Kidney epithelial cell (primary cell): ENCODE results near the gene STK32B. TPM values are rescaled to one million over a fixed set of nuclear protein-coding genes. Genes with fewer than 3 reads are reported as not detected.

Source experiments
- DNase-seq: peaks from one replicate; pipeline ENCODE4 v3.0.0-alpha.2; 2010; ENCODE audit warnings: low read depth
- H3K27me3 ChIP-seq: 2 replicates; pipeline ENCODE4 v1.6.0; 2011; ENCODE audit warnings: low read length; ENCODE audit not compliant: control insufficient read depth, insufficient read depth
- H3K36me3 ChIP-seq: 2 replicates; pipeline ENCODE4 v1.5.1; 2011; ENCODE audit warnings: low read length; ENCODE audit not compliant: control insufficient read depth, insufficient read depth
- H3K4me3 ChIP-seq: 2 replicates; pipeline ENCODE4 v1.5.1; 2011; ENCODE audit warnings: low read depth, mild to moderate bottlenecking, control low read depth, low read length
- total RNA-seq: library from RNA; depleted of rRNA; stranded (reverse); fragments of >200 nt; gene quantifications from 2 replicates; pipeline ENCODE4 v1.2.3, GENCODE V29; 2015
- TF ChIP-seq, protein P1 (sequence below): IDR thresholded peaks from 2 replicates; pipeline ENCODE4 v1.5.1; 2011; ENCODE audit warnings: mild to moderate bottlenecking, moderate library complexity, low read length, control low read depth, inconsistent platforms; ENCODE audit not compliant: insufficient read depth, poor library complexity, severe bottlenecking

STK32B gene
- total RNA-seq, 1 donor from 2014 or later, result 3.6 TPM

GRCh38 chr4:5257086-5257485, 205.8 kb downstream of the STK32B start:
- H3K36me3 ChIP-seq, result no peaks in the 10 kb centered on the region
- H3K4me3 ChIP-seq, result no peak overlapping the region
- no peaks in the 10 kb centered on the region for H3K27me3 ChIP-seq
- TF ChIP-seq, protein P1, sequence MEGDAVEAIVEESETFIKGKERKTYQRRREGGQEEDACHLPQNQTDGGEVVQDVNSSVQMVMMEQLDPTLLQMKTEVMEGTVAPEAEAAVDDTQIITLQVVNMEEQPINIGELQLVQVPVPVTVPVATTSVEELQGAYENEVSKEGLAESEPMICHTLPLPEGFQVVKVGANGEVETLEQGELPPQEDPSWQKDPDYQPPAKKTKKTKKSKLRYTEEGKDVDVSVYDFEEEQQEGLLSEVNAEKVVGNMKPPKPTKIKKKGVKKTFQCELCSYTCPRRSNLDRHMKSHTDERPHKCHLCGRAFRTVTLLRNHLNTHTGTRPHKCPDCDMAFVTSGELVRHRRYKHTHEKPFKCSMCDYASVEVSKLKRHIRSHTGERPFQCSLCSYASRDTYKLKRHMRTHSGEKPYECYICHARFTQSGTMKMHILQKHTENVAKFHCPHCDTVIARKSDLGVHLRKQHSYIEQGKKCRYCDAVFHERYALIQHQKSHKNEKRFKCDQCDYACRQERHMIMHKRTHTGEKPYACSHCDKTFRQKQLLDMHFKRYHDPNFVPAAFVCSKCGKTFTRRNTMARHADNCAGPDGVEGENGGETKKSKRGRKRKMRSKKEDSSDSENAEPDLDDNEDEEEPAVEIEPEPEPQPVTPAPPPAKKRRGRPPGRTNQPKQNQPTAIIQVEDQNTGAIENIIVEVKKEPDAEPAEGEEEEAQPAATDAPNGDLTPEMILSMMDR, result no peak
- no peak for DNase-seq

- Histone ChIP-seq H3K4me3 (no peak overlapping the region), H3K36me3 (no peaks in the 10 kb centered on the region), H3K27me3 (no peaks in the 10 kb centered on the region)
- no peak for DNase-seq
- TF ChIP-seq, protein P1, result no peak
Measured at GRCh38 chr4:5259471-5259870, 208.2 kb downstream of the STK32B start.

- TF ChIP-seq, protein P1, result no peak
- no peaks in the 10 kb centered on the region for H3K27me3 ChIP-seq
Measured at GRCh38 chr4:5260121-5260520, 208.8 kb downstream of the STK32B start.

GRCh38 chr4:5261866-5262265, 210.6 kb downstream of the STK32B start:
- no peaks in the 10 kb centered on the region for H3K27me3 ChIP-seq
- TF ChIP-seq, protein P1, result no peak
- H3K36me3 ChIP-seq, result no peaks in the 10 kb centered on the region
- DNase-seq, result no peak
- H3K4me3 ChIP-seq, result no peak overlapping the region

More at GRCh38 chr4:5260121-5260520, 208.8 kb downstream of the STK32B start:
- H3K36me3 ChIP-seq, result no peaks in the 10 kb centered on the region
- DNase-seq, result no peak
- H3K4me3 ChIP-seq, result no peak overlapping the region

DNA sequence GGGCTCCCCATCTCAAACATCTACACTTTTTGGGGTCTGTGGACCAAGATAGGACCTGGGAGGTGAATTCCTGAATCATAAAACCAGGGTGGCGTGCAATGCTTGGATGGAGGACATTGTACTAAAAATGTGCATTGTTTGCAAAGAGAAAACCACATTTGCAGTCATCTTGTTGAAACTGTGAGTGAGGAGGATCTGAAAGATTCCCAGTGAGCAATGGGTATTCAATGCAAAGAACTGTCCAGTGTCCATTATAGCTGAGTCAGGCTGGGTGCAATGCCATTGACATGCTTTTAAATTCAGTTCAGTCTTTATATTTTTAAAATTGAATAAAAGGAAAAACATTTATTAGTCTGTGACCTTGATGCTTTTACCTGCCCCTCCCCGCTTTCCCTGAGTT, 215.7 kb downstream of the STK32B start:
- H3K4me3 ChIP-seq, result no peak overlapping the region
- no peak for DNase-seq
- TF ChIP-seq, protein P1, result no peak
- H3K27me3 ChIP-seq, result no peaks in the 10 kb centered on the region
- H3K36me3 ChIP-seq, result no peaks in the 10 kb centered on the region

- no peak overlapping the region for H3K4me3 ChIP-seq
- DNase-seq, result no peak
- H3K27me3 ChIP-seq, result no peaks in the 10 kb centered on the region
- TF ChIP-seq, protein P1, result no peak
- no peaks in the 10 kb centered on the region for H3K36me3 ChIP-seq
Measured at GRCh38 chr4:5267408-5267807, 216.1 kb downstream of the STK32B start.
